DND-41 (cell line): ENCODE measurements around the gene DNAH14.

Source experiments
- ATAC-seq: fragments of 200-7000 bp; cut with Tn5 transposase; 3 replicates; pipeline ENCODE4 v1.9.1; 2021; ENCODE audit warnings: low read depth; ENCODE audit not compliant: insufficient read depth
- DNase-seq: peaks from one replicate; pipeline ENCODE4 v3.0.0-alpha.2; 2020
- H2AFZ ChIP-seq: 2 replicates; pipeline ENCODE4 v1.6.0; 2012; ENCODE audit warnings: low read depth, low read length
- H3K27ac ChIP-seq: 2 replicates; pipeline ENCODE4 v1.5.1; 2012; ENCODE audit warnings: low read length, inconsistent platforms
- H3K27me3 ChIP-seq: fragments of 200-600 bp; sonication (generic); 2 replicates; pipeline ENCODE4 v1.6.0; 2012; ENCODE audit warnings: low read length, mild to moderate bottlenecking, inconsistent platforms; ENCODE audit not compliant: insufficient read depth, poor library complexity
- H3K36me3 ChIP-seq: 2 replicates; pipeline ENCODE4 v1.5.1; 2012; ENCODE audit warnings: low read length, inconsistent platforms; ENCODE audit not compliant: insufficient read depth
- H3K4me1 ChIP-seq: 2 replicates; pipeline ENCODE4 v1.5.1; 2012; ENCODE audit warnings: mild to moderate bottlenecking, low read length; ENCODE audit not compliant: insufficient read depth
- H3K4me2 ChIP-seq: 2 replicates; pipeline ENCODE4 v1.6.0; 2012; ENCODE audit warnings: mild to moderate bottlenecking, moderate library complexity, low read length, inconsistent platforms; ENCODE audit not compliant: insufficient read depth
- H3K4me3 ChIP-seq, 2 experiments: fragments of 200-600 bp in 1 of 2; shearing (Covaris generic) in 1 of 2; 2 replicates each; pipeline ENCODE4 v1.5.1; 2012 to 2016; ENCODE audit warnings: inconsistent platforms in 2 of 2, low read length in 2 of 2, mild to moderate bottlenecking in 2 of 2, low read depth in 1 of 2, moderate library complexity in 1 of 2
- H3K79me2 ChIP-seq: 2 replicates; pipeline ENCODE4 v1.6.0; 2012; ENCODE audit warnings: low read length, inconsistent platforms; ENCODE audit not compliant: insufficient read depth
- H3K9ac ChIP-seq: 2 replicates; pipeline ENCODE4 v1.6.0; 2012; ENCODE audit warnings: low read depth, mild to moderate bottlenecking, inconsistent platforms, low read length, moderate library complexity
- H3K9me3 ChIP-seq: 2 replicates; pipeline ENCODE4 v1.5.1; 2012; ENCODE audit warnings: low read length, moderate library complexity, mild to moderate bottlenecking, inconsistent platforms; ENCODE audit not compliant: insufficient read depth, severe bottlenecking
- H4K20me1 ChIP-seq: 2 replicates; pipeline ENCODE4 v1.6.0; 2012; ENCODE audit warnings: low read length; ENCODE audit not compliant: insufficient read depth
- CTCF ChIP-seq: IDR thresholded peaks from 2 replicates; pipeline ENCODE4 v1.5.1; 2012; ENCODE audit warnings: borderline replicate concordance, low read length, moderate library complexity, mild to moderate bottlenecking; ENCODE audit not compliant: poor library complexity, severe bottlenecking; ENCODE audit errors: extremely low read depth
- EZH2 ChIP-seq: IDR thresholded peaks from 3 replicates; pipeline ENCODE4 v1.6.1; 2012; ENCODE audit warnings: borderline replicate concordance, low read depth, mild to moderate bottlenecking, moderate library complexity, low read length, inconsistent platforms; ENCODE audit not compliant: severe bottlenecking

DNAH14 gene

GRCh38 chr1:224900062-224900630, 29.3 kb upstream of the DNAH14 start:
- DNase-seq (no peak), ATAC-seq (no peak)
- Histone ChIP-seq H3K36me3 (no peaks in the 10 kb centered on the region), H3K4me2 (no peak overlapping the region), H3K79me2 (no peaks in the 10 kb centered on the region), H3K27ac (no peak overlapping the region), H4K20me1 (no peaks in the 10 kb centered on the region), H3K4me3 (no peak overlapping the region), H3K9ac (no peak overlapping the region), H2AFZ (no peak overlapping the region), H3K4me1 (peaks cover 3% of the 10 kb centered on the region; the same call in 1 of the 2 replicates), H3K27me3 (no peaks in the 10 kb centered on the region), H3K9me3 (no peaks in the 10 kb centered on the region)
- no peak for TF ChIP-seq EZH2
- TF ChIP-seq CTCF = no peak

GRCh38 chr1:224901087-224901810, 28.2 kb upstream of the DNAH14 start:
- Histone ChIP-seq H3K9me3 (no peaks in the 10 kb centered on the region), H3K4me3 (no peak overlapping the region), H3K27me3 (no peaks in the 10 kb centered on the region), H3K36me3 (no peaks in the 10 kb centered on the region), H3K9ac (no peak overlapping the region), H2AFZ (no peak overlapping the region), H4K20me1 (no peaks in the 10 kb centered on the region), H3K27ac (no peak overlapping the region), H3K4me1 (peaks cover 3% of the 10 kb centered on the region; the same call in 1 of the 2 replicates), H3K4me2 (no peak overlapping the region), H3K79me2 (no peaks in the 10 kb centered on the region)
- ATAC-seq (no peak), DNase-seq (no peak)
- TF ChIP-seq CTCF = no peak

- Histone ChIP-seq H3K4me2 (no peak overlapping the region), H3K4me1 (peaks cover 3% of the 10 kb centered on the region; the same call in 1 of the 2 replicates), H3K27me3 (no peaks in the 10 kb centered on the region), H3K9me3 (no peaks in the 10 kb centered on the region), H3K4me3 (no peak overlapping the region), H3K9ac (no peak overlapping the region), H4K20me1 (no peaks in the 10 kb centered on the region), H3K27ac (no peak overlapping the region), H2AFZ (no peak overlapping the region), H3K79me2 (no peaks in the 10 kb centered on the region), H3K36me3 (no peaks in the 10 kb centered on the region)
- peak; percentile 56; the same call in 2 of the 3 replicates for ATAC-seq
- no peak for DNase-seq
- TF ChIP-seq CTCF = no peak
- TF ChIP-seq EZH2 = no peak
Measured at GRCh38 chr1:224903955-224904354, 25.5 kb upstream of the DNAH14 start.
